ENCODE data around the gene CSF2. TPM values are rescaled to one million over a fixed set of nuclear protein-coding genes. Genes with fewer than 3 reads are reported as not detected.
"Not testable (repeated sequence)": the region's sequence is repeated elsewhere in the genome, so short reads cannot be mapped to it uniquely, and the experiment has no call there.

The CSF2 gene
- total and polyA plus RNA-seq, 12 donors: not detected

- Histone ChIP-seq H3K36me3 (no peaks in the 10 kb centered on the region), H3K9me3 (peaks cover 0 to 8% (median 0%) of the 10 kb centered on the region in 11 donors), H3K4me3 (no peak overlapping the region), H3K27ac (no peak overlapping the region), H3K27me3 (peaks cover 0 to 3% (median 0%) of the 10 kb centered on the region in 7 donors), H3K4me1 (peaks cover 0 to 9% (median 0%) of the 10 kb centered on the region in 9 donors)
- intact Hi-C loops (cut with DNase I): no loop called here
- ATAC-seq: no peak
- no peak for DNase-seq
- 91 to 94% methylated on average over 2 of the region's 2 CpGs for WGBS, 2 donors
- TF ChIP-seq, protein P1, sequence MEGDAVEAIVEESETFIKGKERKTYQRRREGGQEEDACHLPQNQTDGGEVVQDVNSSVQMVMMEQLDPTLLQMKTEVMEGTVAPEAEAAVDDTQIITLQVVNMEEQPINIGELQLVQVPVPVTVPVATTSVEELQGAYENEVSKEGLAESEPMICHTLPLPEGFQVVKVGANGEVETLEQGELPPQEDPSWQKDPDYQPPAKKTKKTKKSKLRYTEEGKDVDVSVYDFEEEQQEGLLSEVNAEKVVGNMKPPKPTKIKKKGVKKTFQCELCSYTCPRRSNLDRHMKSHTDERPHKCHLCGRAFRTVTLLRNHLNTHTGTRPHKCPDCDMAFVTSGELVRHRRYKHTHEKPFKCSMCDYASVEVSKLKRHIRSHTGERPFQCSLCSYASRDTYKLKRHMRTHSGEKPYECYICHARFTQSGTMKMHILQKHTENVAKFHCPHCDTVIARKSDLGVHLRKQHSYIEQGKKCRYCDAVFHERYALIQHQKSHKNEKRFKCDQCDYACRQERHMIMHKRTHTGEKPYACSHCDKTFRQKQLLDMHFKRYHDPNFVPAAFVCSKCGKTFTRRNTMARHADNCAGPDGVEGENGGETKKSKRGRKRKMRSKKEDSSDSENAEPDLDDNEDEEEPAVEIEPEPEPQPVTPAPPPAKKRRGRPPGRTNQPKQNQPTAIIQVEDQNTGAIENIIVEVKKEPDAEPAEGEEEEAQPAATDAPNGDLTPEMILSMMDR (IDR thresholded peaks at IDR 0.05): no peak
These were observed 42.5 kb downstream of the CSF2 start for GRCh38 chr5:132116072-132116471.

GRCh38 chr5:132116909-132117489 is 43.4 kb downstream of the CSF2 start:
- DNase-seq; H3K4me3 ChIP-seq; H3K36me3 ChIP-seq; H3K4me1 ChIP-seq; H3K27ac ChIP-seq; ATAC-seq; H3K9me3 ChIP-seq; intact Hi-C loops (cut with DNase I); H3K27me3 ChIP-seq: not testable (repeated sequence)
- WGBS, 2 donors: 70 to 82% methylated on average over 3 of the region's 3 CpGs

- H3K27ac ChIP-seq; DNase-seq; ATAC-seq; intact Hi-C loops (cut with DNase I); H3K27me3 ChIP-seq; H3K4me3 ChIP-seq; H3K36me3 ChIP-seq; H3K4me1 ChIP-seq: not testable (repeated sequence)
- 71 to 82% methylated on average over 3 of the region's 3 CpGs for WGBS, 2 donors
- peaks cover 0 to 15% (median 0%) of the 10 kb centered on the region in 11 donors for H3K9me3 ChIP-seq
These were observed 47.1 kb downstream of the CSF2 start for GRCh38 chr5:132120717-132121116.

- DNase-seq; H3K4me3 ChIP-seq; H3K27me3 ChIP-seq; H3K27ac ChIP-seq; H3K36me3 ChIP-seq; H3K4me1 ChIP-seq; intact Hi-C loops (cut with DNase I); ATAC-seq: not testable (repeated sequence)
- peaks cover 0 to 20% (median 0%) of the 10 kb centered on the region in 11 donors for H3K9me3 ChIP-seq
- WGBS, 2 donors: 81 to 89% methylated on average over 3 of the region's 3 CpGs
These were observed 49.4 kb downstream of the CSF2 start for GRCh38 chr5:132122971-132123370.

DNA sequence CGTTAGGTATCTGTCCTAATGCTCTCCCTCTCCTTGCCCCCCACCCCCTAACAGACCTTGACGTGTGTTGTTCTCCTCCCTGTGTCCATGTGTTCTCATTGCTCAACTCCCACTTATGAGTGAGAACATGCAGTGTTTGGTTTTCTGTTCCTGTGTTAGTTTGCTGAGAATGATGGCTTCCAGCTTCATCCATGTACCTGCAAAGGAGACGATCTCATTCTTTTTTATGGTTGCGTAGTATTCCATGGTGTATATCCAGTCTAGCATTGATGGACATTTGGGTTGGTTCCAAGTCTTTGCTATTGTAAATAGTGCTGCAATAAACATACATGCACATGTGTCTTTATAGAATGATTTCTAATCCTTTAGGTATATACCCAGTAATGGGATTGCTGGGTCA is 50.0 kb downstream of the CSF2 start:
- H3K9me3 ChIP-seq: peaks cover 0 to 22% (median 0%) of the 10 kb centered on the region in 11 donors
- H3K27ac ChIP-seq; H3K4me1 ChIP-seq; H3K36me3 ChIP-seq; intact Hi-C loops (cut with DNase I); DNase-seq; H3K27me3 ChIP-seq; ATAC-seq; H3K4me3 ChIP-seq: not testable (repeated sequence)
- 88 to 92% methylated on average over 4 of the region's 4 CpGs for WGBS, 2 donors

Other genes starting within 250 kb of the CSF2 start
- gene MEIKIN, start 128.1 kb upstream of the CSF2 start, total RNA-seq: not detected
- gene MEIKIN, start 128.1 kb upstream of the CSF2 start, polyA plus RNA-seq: under 1 TPM in 1 of 2 donors, not detected in 1; 0.09 TPM
- gene ACSL6, start 62.1 kb upstream of the CSF2 start, total RNA-seq: 1 to 10 TPM; 2.1 to 4.5 (median 3.0) TPM
- gene ACSL6, start 62.1 kb upstream of the CSF2 start, polyA plus RNA-seq: 1 to 10 TPM in 1 of 2 donors, under 1 TPM in 1; 0.26 to 7.0 TPM
- gene IL3, start 13.1 kb upstream of the CSF2 start, total RNA-seq: not detected
- gene IL3, start 13.1 kb upstream of the CSF2 start, polyA plus RNA-seq: not detected
- gene P4HA2, start 154.1 kb downstream of the CSF2 start, total RNA-seq: 10 to 100 TPM; 35.0 to 77.1 (median 52.4) TPM
- 10 to 100 TPM; 27.2 to 97.0 TPM for gene P4HA2, start 154.1 kb downstream of the CSF2 start, polyA plus RNA-seq
- 1 to 10 TPM; 2.1 to 8.7 (median 3.4) TPM for gene PDLIM4, start 183.9 kb downstream of the CSF2 start, total RNA-seq
- 10 to 100 TPM in 1 of 2 donors, 1 to 10 TPM in 1; 3.4 to 15.3 TPM for gene PDLIM4, start 183.9 kb downstream of the CSF2 start, polyA plus RNA-seq
- 1 to 10 TPM in 8 of 10 donors, under 1 TPM in 2; 0.39 to 9.0 (median 2.1) TPM for gene SLC22A4, start 220.6 kb downstream of the CSF2 start, total RNA-seq
- gene SLC22A4, start 220.6 kb downstream of the CSF2 start, polyA plus RNA-seq: 1 to 10 TPM in 1 of 2 donors, under 1 TPM in 1; 0.51 to 2.7 TPM

Data from heart right ventricle (tissue), 16 donors.